Head of caudate nucleus (tissue), 42 donors: Measurements from ENCODE around the gene POLD2.

ENCODE experiments used
- DNase-seq, 42 donors: peaks; one replicate each; pipeline versions ENCODE4 v3.0.0 to v3.0.0-alpha.2; 2020 to 2021; ENCODE audit warnings: mixed read lengths in 7 of 42
- intact Hi-C: fragments of 100-400 bp; cut with DNase I; formaldehyde crosslinking; loops from one replicate; pipeline ENCODE4 v1.15.0; 2022

POLD2 gene

DNA sequence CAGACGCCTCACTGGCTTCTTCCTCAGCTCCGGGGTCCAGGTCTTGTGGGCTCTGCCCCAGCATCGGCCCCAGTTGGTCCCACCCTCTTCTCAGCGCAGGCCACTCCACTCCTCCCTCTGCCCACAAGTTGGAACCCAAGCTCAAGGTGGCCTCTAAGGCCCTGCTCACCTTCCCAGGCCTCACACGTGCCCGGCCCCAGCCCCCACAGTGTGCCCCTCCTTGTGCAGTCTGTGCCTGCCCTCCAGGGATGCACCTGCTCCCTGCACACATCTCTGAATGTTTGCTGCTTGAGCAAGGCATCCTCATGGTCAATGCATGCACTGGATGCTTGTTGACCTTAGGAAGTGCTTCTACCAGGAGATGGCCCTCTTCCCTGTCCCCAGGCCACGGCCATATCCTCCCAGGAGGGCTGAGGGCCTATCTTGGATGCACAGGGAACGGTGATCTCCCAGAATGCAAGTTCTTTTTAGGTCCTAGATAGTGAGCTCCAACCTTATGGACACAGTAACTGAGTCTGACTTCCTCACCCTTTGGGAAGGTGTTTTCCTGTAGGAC is 26.9 kb downstream of the POLD2 start:
- no peak for DNase-seq
- intact Hi-C loops: no loop called here

DNA sequence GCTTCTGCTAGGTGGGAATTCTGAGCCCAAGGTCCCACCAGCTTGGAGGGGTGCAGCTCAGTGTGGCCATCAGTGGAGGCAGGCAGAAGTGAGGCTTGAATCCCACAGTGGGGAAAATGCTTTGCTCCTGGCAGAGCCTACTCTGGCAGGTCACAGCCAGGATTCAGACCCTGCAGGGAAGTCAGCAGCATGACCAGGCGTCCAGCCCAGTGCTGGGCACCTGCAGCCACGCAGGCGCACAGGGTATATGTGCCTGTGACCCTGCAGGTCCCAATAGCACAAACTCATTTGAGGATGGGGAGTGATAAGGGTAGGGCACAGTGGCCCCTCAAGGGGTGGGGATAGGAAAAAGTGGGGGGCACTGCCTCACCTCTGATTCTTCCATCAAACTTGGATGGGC is 27.6 kb downstream of the POLD2 start:
- intact Hi-C loops: no loop called here
- no peak for DNase-seq

DNA sequence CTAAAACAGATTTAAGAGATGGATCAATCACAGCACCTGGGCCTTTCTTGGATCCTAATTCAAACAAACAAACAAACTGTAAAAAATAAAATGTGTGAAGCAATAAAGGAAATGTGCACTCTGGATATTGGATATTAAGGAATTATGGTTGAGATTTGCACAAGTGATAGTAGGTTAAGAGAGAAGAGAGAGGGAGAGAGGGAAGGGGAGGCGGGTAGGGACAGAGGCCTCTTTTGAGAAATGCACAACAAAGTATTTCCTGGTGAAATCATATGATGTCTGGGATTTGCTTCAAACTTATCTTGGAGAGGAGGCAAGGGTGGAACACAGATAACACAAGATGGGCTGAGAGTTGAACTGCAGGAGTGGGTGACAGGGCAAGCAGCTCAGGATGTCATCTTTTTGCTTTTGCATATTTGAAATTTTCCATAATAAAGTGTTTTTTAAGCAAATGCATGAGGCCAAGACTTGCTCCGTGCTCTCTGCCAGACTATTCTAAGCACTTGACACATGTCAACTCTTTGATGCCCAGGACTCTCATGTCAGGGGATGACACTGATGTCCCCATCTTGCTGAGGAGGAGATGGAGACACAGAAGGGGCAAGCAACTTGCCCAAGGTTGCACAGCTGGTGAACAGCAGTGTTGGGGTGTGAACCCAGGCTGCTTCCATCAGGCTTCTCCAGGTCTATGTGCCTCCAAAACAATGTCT is 28.3 kb downstream of the POLD2 start:
- intact Hi-C loops: no loop called here
- DNase-seq: no peak

DNA sequence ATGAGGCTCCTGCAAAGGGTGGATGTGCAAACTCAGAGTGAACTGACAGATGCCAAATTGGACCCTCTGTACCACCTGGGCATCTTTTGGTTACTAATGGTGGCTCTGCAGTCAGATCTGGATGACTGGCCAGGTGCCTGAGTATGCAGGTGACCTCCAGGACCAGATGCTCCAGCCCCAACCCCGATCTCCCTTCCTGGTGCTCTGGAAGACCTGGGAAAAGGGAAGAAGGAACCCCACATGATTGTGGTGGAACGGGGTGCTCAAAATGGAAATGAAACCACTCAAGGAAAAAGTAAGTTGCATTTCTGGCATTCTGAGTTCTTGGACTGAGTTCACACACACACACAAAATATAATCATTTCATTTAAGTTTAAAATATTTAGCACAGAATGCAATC is 29.0 kb downstream of the POLD2 start:
- intact Hi-C loops: no loop called here

DNA sequence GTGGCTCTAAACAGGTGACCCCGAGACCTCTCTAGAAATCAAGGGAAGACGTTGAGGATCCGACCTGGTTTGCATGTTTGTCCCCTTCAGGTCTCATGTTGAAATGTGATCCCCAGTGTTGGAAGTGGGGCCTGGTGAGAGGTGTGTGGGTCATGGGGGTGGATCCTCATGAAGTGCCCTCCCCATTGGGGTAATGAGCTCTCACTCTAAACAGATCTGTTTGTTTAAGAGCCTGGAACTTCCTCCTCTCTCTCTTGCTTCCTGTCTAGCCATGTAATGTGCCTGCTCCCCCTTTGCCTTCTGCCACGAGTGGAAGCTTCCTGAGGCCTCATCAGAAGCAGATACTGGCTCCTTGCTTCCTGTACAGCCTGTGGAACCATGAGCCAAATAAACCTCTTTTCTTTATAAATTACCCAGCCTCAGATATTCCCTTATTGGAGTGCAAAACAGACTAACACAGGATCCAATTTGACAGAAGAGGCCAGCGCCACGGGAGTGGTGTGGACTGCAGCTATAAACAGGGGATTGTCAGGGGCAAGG is 30.2 kb downstream of the POLD2 start:
- intact Hi-C loops: no loop called here
- no peak for DNase-seq

More for the DNA sequence above, 29.0 kb downstream of the POLD2 start:
- no peak for DNase-seq

DNA sequence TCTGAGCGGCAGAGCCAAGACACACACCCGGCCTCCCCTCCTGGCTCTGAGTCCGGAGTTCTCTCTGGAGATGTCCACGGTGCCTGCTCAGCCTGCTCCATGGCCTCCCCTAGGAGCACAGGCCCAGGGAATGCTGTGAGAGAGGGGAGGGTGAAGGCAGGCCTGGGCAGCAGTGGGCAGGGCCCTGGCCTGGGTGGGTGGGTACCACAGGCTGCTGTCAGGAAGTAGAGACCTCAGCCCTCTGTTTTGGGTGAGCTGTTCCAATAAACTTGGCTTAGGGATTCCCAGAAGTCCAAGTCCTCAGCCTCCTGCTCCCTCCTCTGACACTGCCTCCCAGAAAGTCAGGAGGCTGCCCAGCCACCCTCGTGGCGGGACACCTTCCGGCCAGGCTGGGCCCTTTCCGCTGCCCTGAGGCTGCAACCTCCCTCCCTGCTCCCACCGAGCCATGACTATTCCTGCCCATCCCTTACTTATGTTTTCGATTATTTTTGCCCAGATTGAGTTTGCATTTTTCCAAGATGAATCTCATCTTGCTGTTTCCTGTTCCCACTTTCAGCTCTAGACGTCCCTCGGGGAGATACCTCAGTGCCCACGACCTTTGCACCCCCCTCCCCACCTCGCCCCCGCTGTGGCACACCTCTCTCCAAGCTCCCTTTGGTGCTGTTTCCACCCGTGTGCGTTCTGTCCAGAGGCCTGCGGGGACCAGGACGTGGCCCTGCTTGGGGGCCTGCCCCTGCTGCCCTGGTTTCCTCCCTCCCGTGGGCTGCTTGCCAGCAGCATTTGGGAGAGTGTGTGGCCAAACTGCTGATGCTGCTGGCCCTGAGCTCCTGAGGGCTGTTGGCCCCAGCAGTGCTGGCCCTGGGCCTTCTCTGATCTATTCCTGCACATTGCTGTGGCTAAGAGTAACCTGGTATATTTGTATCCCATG is 35.2 kb downstream of the POLD2 start:
- peak in 17 of 42 donors; percentile 20 to 67 (median 53) for DNase-seq
- intact Hi-C loops: no loop called here

DNA sequence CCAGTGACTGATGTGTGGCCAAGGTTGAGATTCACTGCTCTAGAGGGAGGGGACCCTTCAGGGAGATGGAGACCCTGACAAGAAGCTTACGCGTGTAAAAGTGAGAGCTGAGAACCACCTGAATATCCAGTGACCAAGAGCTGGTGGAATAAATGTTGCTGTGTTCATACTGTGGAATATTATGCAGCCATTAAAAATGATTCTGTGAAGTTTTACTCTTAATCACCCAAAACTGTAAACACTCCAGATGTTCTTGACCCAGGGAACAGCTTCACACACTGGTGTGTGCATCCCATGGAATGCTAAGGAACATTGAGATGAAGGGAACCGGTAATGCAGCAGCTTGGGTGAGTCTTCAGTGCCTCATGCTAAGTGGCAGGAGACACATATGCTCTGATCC is 36.7 kb downstream of the POLD2 start:
- intact Hi-C loops: no loop called here

DNA sequence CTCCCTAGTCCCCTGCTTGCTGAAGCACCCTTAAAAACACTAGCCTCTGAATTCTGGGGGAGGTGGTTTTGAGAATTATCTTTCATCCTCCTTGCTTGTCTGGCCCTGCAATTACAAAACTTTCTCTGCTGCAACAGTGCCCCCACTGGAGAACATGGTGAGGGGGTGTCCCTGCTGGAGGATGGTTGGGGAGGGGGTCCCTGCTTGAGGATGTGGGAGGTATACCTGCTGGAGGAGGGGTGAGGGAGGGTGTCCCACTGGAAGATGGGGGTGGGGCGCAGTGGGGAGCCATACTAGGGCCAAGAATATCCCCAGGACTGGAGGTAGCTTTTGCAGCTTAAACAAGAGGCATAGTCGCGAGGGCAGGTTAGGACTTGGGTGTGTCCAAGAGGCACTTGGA is 37.8 kb downstream of the POLD2 start:
- intact Hi-C loops: no loop called here
- no peak for DNase-seq

More for the DNA sequence above, 36.7 kb downstream of the POLD2 start:
- DNase-seq: no peak

DNA sequence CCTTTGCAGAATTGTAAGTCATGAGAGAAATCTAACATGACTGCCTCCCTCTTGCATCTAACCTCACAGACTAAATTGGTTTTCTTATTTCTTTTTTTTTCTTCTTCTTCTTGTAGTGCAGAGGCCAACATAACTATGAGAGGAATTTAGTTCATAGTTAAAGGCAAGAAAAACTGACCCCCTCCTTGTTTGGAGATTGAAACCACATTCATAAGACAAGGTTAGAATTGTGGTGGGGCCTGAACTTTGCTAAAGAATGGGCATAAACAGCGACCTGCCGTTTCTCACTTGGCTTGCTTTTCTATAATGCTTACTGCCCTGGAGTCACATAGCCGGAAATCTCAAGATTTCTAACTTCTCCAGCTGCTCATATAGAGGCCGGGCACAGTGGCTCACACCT is 38.6 kb downstream of the POLD2 start:
- no peak for DNase-seq
- intact Hi-C loops: loop anchor here (5.0 kb wide), 1 partner anchor 33 kb away; no protein-coding TSS in a partner anchor

DNA sequence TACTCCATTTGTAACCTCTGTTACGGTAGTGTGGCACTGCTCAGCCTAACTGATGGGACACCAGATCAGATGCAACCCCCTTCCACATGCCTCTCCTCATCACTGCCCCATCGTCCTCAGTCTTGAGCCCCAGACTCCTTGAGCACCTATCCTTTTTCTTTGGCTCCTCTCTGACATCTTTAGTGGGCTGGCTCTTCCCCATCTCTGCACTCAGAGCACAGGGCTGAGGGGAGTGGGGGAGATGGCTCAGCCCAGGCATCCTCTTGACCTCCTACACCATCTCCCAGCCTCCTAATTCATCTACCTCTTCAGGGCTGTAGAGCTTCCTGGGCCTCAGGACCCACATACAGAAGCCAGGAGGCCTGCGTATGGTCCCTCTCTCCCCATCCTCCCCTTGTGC is 39.6 kb downstream of the POLD2 start:
- intact Hi-C loops: loop anchor here (5.0 kb wide), 1 partner anchor 34 kb away; no protein-coding TSS in a partner anchor
- DNase-seq: no peak

DNA sequence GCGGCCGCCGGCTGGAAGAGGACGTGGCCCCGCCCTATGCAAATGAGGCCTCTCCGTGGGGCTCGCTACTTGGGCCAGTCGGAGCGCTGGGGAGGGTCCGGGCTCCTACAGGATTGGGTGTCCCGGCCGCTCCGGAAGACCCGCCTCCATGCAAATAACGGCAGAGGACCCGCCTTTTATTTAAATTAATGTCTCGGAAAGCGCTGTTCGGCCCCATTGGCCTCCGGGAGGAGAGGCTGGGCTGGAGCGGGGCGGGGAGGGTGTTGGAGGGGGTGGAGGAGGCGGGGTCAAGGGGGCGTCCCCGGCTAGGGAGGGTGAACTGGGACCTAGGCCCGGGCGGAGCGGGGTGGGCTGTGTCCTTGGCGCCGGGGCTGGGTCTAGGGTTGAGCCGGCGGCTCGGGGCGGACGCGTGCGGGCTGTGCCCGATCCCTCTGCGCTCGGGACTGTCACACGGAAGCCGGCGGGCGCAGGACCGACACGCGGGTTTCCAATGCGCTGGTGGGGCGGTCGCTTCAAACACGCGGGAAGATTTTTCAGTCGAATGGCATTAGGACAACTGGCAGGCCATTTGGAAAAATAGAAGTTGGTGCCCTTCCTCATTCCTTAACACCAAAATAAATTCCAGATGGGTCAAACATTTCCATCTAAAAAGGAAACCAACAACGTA is 40.7 kb downstream of the POLD2 start:
- intact Hi-C loops: loop anchor here (5.0 kb wide), 1 partner anchor 35 kb away; no protein-coding TSS in a partner anchor
- DNase-seq: peak; percentile 93 to 100 (median 99)

DNA sequence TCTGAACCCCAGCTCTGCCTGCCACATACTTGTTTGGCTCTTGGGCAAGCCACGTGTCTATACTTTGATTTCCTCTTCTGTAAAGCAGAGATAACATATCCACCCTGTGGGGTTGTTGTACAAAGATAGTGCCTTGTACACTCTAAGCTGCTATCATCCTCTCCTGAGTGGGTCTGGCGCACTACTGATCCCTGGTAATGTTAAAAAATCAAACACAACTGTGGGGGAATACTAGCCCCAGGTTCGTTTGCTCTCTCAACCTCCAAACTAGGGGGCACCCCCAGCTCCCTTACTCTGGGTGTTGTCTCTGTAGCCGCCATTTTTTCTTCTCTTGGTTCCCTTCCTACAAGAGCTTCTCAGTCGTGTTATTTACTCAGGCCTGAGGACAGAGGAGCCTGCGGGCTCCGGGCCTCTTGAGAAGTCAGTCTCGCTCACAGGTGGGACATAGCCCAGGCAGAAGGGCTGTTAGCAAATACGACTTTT is 42.0 kb downstream of the POLD2 start:
- DNase-seq: no peak
- intact Hi-C loops: loop anchor here (5.0 kb wide), 1 partner anchor 36 kb away; no protein-coding TSS in a partner anchor

DNA sequence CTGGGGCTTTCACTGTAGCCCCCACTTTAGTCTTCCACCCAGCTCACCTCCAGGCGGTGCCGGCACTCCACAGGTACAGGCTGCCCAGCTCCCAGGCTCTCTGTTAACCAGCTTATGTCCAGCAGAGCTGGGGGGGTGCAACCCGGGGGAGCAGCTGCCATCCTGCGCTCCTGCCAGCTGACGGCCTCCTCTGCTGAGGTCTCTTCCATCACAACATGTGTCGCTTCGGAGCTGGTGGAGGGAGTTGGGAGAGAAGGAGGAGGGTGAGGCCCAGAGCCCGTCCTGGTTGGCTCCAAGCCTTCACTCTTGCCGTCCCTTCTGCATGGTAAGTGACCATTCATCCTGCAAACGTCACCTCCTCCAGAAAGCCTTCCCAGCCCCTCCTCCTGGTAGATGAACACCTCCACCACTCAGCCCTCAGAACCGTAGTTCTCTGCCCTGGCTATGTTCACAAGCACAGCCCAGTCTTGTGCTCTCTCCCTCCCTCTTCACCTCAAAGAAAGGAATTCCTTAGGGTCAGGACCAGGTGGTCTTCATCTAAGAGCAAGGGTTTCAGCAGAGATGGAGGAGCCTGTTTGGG is 42.6 kb downstream of the POLD2 start:
- no peak for DNase-seq
- intact Hi-C loops: loop anchor here (5.0 kb wide), 1 partner anchor 37 kb away; no protein-coding TSS in a partner anchor

DNA sequence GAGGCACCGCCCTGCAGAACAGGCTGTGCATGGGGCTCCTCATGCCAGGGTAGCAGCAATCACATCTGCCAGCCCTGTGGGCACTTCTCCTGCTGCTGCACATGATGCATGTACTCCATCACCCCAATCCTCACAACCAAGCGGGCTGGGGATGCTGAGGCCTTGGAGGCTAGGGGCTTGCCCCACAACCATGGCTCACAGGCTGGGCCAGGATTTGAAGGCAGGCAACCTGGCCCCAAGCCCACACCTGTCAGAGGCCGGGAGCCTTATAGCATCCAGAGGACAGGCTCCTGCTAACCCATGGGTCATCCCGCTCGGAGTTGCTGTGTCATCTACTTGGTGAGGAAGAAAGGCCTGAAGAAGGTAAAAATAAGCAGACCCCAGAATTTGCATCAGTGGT is 43.2 kb downstream of the POLD2 start:
- no peak for DNase-seq

DNA sequence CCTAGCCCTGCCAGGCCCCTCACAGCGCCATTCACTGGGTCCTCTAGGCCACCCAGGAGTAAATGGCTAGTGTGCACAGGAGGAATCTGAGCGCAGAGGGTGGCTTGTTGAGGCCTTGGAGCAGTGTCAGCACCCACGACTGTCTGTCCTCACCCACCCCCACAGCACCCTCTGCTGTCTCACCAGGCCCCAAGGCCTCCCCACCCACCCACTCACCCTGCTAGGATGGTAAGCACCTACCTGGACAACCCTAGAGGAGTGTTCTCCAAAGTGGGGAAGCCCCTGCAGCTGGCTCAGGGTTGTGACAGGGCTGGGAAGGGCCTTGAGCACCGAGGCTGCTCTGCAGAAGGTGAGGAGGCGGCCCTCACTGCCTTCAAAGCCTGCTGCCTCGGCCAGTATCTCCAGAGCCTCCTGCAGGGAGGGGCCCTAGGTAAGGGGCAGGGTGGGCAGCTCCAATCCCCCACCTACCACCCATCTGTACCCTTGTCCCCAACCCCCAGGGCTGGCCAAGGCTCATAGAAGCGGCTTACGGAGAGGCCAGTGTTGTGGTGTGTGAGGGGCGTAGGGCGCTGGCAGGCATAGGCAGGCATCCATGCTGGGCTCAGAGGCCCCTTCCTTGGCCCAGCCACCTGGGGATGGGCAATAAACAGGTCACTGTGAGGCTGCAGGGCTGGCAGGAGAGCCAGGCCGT is 43.9 kb downstream of the POLD2 start:
- DNase-seq: no peak
- intact Hi-C loops: loop anchor here (5.0 kb wide), 1 partner anchor 38 kb away; no protein-coding TSS in a partner anchor

More for the DNA sequence above, 43.2 kb downstream of the POLD2 start:
- intact Hi-C loops: loop anchor here (5.0 kb wide), 1 partner anchor 37 kb away; no protein-coding TSS in a partner anchor

DNA sequence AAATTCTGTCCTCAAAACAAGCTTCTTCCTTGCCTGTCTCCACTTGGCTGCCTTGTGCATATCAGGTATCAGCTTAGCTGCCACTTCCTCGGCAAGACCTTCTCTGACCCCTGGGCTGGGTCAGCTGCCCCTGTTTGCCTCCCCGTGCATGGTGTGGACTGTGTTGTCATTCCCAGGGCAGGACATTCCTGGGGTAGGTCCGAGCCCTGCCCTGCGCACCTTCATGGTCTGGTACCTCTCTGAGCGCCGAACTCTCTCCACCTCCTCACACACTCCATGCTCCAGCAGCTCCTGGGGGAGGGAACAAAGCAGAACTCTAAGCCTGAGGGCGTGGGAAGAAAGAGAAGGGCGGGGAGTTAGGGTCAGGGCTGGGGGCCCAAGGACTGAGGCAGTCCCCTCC is 44.8 kb downstream of the POLD2 start:
- peak in 3 of 42 donors; percentile 28 to 52 (median 37) for DNase-seq
- intact Hi-C loops: no loop called here

DNA sequence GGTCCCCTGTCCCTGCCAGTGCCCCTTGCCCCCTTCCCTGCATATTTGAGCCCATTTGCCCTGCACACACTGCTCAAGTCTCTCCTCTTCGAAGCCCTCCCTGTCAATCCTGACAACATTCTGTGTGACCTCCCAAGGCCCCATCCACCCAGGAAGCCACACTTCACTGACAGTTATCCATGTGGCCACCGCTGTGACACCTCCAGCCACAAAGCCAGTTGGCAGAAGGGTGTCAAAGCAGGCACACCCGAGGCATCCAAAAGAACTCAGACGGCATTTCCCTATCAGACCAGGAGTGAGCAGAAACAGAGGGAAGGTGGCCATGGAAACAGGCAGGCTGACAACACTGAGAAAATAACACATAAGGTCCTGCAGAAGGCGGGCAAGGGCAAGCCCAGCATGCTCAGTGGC is 45.7 kb downstream of the POLD2 start:
- DNase-seq: no peak
- intact Hi-C loops: no loop called here

DNA sequence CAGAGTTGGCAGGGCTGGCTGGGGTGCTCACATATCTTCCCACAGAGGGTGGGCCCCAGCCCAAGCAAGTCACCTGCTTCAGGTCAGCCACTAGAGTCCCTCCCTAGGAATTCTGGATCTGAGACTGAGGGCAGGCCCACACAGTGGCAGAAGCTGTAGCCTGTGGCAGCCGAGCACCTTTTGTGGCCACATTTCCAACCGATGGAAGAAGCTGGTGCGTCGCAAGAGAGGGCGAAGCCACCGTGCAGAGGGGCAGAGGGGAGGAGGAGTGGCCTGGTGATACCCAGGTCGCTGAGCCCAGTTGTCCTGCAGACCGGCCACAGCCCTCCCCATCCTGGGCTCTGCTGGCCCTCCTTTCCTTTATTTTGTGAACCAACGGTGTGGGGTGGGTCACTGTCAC is 46.3 kb downstream of the POLD2 start:
- intact Hi-C loops: no loop called here
- no peak for DNase-seq
